ENCODE results near the gene CNTNAP5. TPM values are rescaled to one million over a fixed set of nuclear protein-coding genes. Genes with fewer than 3 reads are reported as not detected.

CNTNAP5 gene
- total and polyA plus RNA-seq, 2 donors (not counting 1 experiment from before 2014, with no cell fraction given), result not detected

DNA sequence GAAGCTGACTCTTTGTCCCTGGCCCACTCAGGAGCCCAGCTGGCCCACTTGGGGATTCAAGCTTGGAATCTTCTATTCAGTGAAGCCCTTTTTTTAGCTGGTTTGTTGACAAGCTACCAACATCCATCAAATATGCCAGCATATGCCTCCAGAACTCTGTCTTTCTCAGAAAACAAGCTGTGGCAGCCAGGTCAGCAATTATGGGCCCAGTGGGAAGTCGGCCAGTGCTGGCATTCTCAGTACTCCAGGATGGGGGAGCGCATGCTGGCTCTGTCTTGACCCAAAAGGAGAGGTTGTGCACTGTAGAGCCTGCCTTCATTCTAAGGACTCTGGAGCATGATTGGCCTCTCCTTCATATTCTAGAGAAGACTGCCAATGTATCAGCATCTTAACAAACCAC, 401.5 kb downstream of the CNTNAP5 start:
- intact Hi-C loops (cut with micrococcal nuclease), result no loop called here
- H3K27ac ChIP-seq (ENCODE audit: low read length in 2 of 2), result no peak overlapping the region
- ATAC-seq (ENCODE audit: low read depth) (no peak), DNase-seq (no peak)
- no peaks in the 10 kb centered on the region for H3K27me3 ChIP-seq (replicated peaks in 1 of 4; ENCODE audit: control extremely low read depth in 1 of 4, control insufficient read depth in 3 of 4, insufficient read depth in 4 of 4, low read length in 3 of 4)
- no peaks in the 10 kb centered on the region for H4K20me1 ChIP-seq (ENCODE audit: control insufficient read depth, insufficient read depth, low read length, poor library complexity, severe bottlenecking)
- ChIA-PET POLR2A (no interaction called here), CTCF (no interaction called here)
- Mint-ChIP-seq H3K9me3 (ENCODE audit: insufficient read depth) (no peaks in the 10 kb centered on the region), H3K4me1 (no peaks in the 10 kb centered on the region), H3K27ac (no peak overlapping the region), H3K27me3 (no peaks in the 10 kb centered on the region), H3K4me3 (no peak overlapping the region)
- no peak for TF ChIP-seq EZH2 (IDR thresholded peaks at IDR 0.05; ENCODE audit: borderline replicate concordance, insufficient read depth, low read depth, low read length, poor library complexity, severe bottlenecking)
- TF ChIP-seq, protein P1, sequence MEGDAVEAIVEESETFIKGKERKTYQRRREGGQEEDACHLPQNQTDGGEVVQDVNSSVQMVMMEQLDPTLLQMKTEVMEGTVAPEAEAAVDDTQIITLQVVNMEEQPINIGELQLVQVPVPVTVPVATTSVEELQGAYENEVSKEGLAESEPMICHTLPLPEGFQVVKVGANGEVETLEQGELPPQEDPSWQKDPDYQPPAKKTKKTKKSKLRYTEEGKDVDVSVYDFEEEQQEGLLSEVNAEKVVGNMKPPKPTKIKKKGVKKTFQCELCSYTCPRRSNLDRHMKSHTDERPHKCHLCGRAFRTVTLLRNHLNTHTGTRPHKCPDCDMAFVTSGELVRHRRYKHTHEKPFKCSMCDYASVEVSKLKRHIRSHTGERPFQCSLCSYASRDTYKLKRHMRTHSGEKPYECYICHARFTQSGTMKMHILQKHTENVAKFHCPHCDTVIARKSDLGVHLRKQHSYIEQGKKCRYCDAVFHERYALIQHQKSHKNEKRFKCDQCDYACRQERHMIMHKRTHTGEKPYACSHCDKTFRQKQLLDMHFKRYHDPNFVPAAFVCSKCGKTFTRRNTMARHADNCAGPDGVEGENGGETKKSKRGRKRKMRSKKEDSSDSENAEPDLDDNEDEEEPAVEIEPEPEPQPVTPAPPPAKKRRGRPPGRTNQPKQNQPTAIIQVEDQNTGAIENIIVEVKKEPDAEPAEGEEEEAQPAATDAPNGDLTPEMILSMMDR (IDR thresholded peaks at IDR 0.05), result no peak
- H3K4me1 ChIP-seq (ENCODE audit: control insufficient read depth in 2 of 2, insufficient read depth in 2 of 2, low read length in 2 of 2), result no peaks in the 10 kb centered on the region
- no peaks in the 10 kb centered on the region for H3K79me2 ChIP-seq (ENCODE audit: control insufficient read depth, insufficient read depth, low read length)
- no peak overlapping the region for H2AFZ ChIP-seq (ENCODE audit: insufficient read depth, low read depth, low read length, poor library complexity, severe bottlenecking)
- H3K36me3 ChIP-seq (replicated peaks in 1 of 2; ENCODE audit: control extremely low read depth in 1 of 2, control insufficient read depth in 1 of 2, extremely low read depth in 1 of 2, insufficient read depth in 2 of 2, low read length in 1 of 2), result no peaks in the 10 kb centered on the region
- no peak overlapping the region for H3K4me2 ChIP-seq (replicated peaks; ENCODE audit: low read depth, low read length, poor library complexity, severe bottlenecking)
- no peak overlapping the region for H3K9ac ChIP-seq (ENCODE audit: low read length)
- 79% methylated on average over 2 of the region's 2 CpGs for WGBS (ENCODE audit: insufficient coverage)
- no peak overlapping the region for H3K4me3 ChIP-seq (ENCODE audit: control extremely low read depth in 1 of 5, extremely low read depth in 1 of 5, insufficient read depth in 1 of 5, low read depth in 2 of 5, low read length in 4 of 5)
- H3K9me3 ChIP-seq (ENCODE audit: control extremely low read depth in 1 of 3, control insufficient read depth in 2 of 3, insufficient read depth in 1 of 3, low read length in 2 of 3), result peaks cover 0 to 12% (median 2%) of the 10 kb centered on the region in 3 donors

DNA sequence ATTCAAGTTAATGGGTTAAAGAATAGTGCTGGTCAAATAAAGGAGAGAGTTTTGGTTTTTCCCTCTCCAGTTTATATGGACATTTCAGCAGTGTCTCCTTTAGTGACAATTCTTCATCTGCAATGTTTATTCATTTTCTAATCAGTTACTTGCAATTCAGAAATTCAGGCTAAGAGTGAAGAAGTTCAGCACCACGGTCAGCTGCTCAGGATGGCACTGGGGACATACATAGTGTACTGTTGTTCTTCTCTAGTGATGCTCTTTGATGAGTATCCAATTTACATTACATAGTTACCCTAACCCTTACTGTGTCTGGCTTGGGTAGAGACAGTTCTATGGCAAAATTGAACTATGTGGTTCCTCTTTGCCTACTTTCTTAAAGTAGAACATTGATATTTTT, 412.7 kb downstream of the CNTNAP5 start:
- DNase-seq (no peak), ATAC-seq (ENCODE audit: low read depth) (no peak)
- H3K27me3 ChIP-seq (replicated peaks in 1 of 4; ENCODE audit: control extremely low read depth in 1 of 4, control insufficient read depth in 3 of 4, insufficient read depth in 4 of 4, low read length in 3 of 4), result no peaks in the 10 kb centered on the region
- H3K4me3 ChIP-seq (ENCODE audit: control extremely low read depth in 1 of 5, extremely low read depth in 1 of 5, insufficient read depth in 1 of 5, low read depth in 2 of 5, low read length in 4 of 5), result no peak overlapping the region
- H4K20me1 ChIP-seq (ENCODE audit: control insufficient read depth, insufficient read depth, low read length, poor library complexity, severe bottlenecking), result no peaks in the 10 kb centered on the region
- intact Hi-C loops (cut with micrococcal nuclease), result no loop called here
- TF ChIP-seq, protein P1 (IDR thresholded peaks at IDR 0.05), result no peak
- TF ChIP-seq EZH2 (IDR thresholded peaks at IDR 0.05; ENCODE audit: borderline replicate concordance, insufficient read depth, low read depth, low read length, poor library complexity, severe bottlenecking), result no peak
- no peak overlapping the region for H2AFZ ChIP-seq (ENCODE audit: insufficient read depth, low read depth, low read length, poor library complexity, severe bottlenecking)
- Mint-ChIP-seq H3K4me3 (no peak overlapping the region), H3K27me3 (no peaks in the 10 kb centered on the region), H3K27ac (no peak overlapping the region), H3K4me1 (no peaks in the 10 kb centered on the region), H3K9me3 (ENCODE audit: insufficient read depth) (no peaks in the 10 kb centered on the region)
- no peaks in the 10 kb centered on the region for H3K79me2 ChIP-seq (ENCODE audit: control insufficient read depth, insufficient read depth, low read length)
- no peaks in the 10 kb centered on the region for H3K4me1 ChIP-seq (ENCODE audit: control insufficient read depth in 2 of 2, insufficient read depth in 2 of 2, low read length in 2 of 2)
- no peaks in the 10 kb centered on the region for H3K36me3 ChIP-seq (replicated peaks in 1 of 2; ENCODE audit: control extremely low read depth in 1 of 2, control insufficient read depth in 1 of 2, extremely low read depth in 1 of 2, insufficient read depth in 2 of 2, low read length in 1 of 2)
- WGBS (ENCODE audit: insufficient coverage), result no CpG with 5 or more reads among the region's 1 CpG
- H3K9ac ChIP-seq (ENCODE audit: low read length), result no peak overlapping the region
- no peaks in the 10 kb centered on the region for H3K9me3 ChIP-seq (ENCODE audit: control extremely low read depth in 1 of 3, control insufficient read depth in 2 of 3, insufficient read depth in 1 of 3, low read length in 2 of 3)
- ChIA-PET POLR2A (no interaction called here), CTCF (no interaction called here)
- no peak overlapping the region for H3K27ac ChIP-seq (ENCODE audit: low read length in 2 of 2)
- H3K4me2 ChIP-seq (replicated peaks; ENCODE audit: low read depth, low read length, poor library complexity, severe bottlenecking), result no peak overlapping the region
